SJSA1 (cell line): ENCODE data around the gene NLRP9. TPM values are rescaled to one million over a fixed set of nuclear protein-coding genes. Genes with fewer than 3 reads are reported as not detected.

Source experiments
- total RNA-seq: library from RNA; depleted of rRNA; stranded (reverse); fragments of >200 nt; shearing (Covaris generic); gene quantifications from 2 replicates; pipeline ENCODE4 v1.2.3, GENCODE V29; 2014; rRNA removed

Gene NLRP9
- total RNA-seq, 1 experiment from 2014 or later = not detected

Other genes starting within 250 kb of the NLRP9 start
- gene SSC5D, start 250.0 kb downstream of the NLRP9 start, total RNA-seq = not detected in 2 replicates
- not detected in 2 replicates for gene SBK2, start 201.3 kb downstream of the NLRP9 start, total RNA-seq
- 0.32 TPM in 1 of 2 replicates, not detected in the other for gene SBK3, start 192.9 kb downstream of the NLRP9 start, total RNA-seq
- gene ZNF579, start 157.6 kb downstream of the NLRP9 start, total RNA-seq = 7.2 and 12.7 TPM in 2 replicates
- gene FIZ1, start 138.9 kb downstream of the NLRP9 start, total RNA-seq = 2.4 and 5.4 TPM in 2 replicates
- gene ZNF524, start 138.1 kb downstream of the NLRP9 start, total RNA-seq = 3.8 and 15.5 TPM in 2 replicates
- gene ZNF865, start 132.8 kb downstream of the NLRP9 start, total RNA-seq = 0.63 and 1.4 TPM in 2 replicates
- gene ZNF784, start 113.8 kb downstream of the NLRP9 start, total RNA-seq = 4.7 and 10.2 TPM in 2 replicates
- 6.5 and 6.9 TPM in 2 replicates for gene ZNF580, start 97.4 kb downstream of the NLRP9 start, total RNA-seq
- 5.5 and 10.1 TPM in 2 replicates for gene ZNF581, start 94.8 kb downstream of the NLRP9 start, total RNA-seq
- 3.5 and 6.0 TPM in 2 replicates for gene CCDC106, start 90.2 kb downstream of the NLRP9 start, total RNA-seq
- gene U2AF2, start 83.4 kb downstream of the NLRP9 start, total RNA-seq = 137 and 183 TPM in 2 replicates
- gene EPN1, start 63.2 kb downstream of the NLRP9 start, total RNA-seq = 67.7 and 103 TPM in 2 replicates
- not detected in 2 replicates for gene RFPL4A, start 20.7 kb upstream of the NLRP9 start, total RNA-seq
- not detected in 2 replicates for gene RFPL4AL1, start 30.7 kb upstream of the NLRP9 start, total RNA-seq
- gene NLRP11, start 93.6 kb upstream of the NLRP9 start, total RNA-seq = not detected in 2 replicates
- not detected in 2 replicates for gene NLRP4, start 98.1 kb upstream of the NLRP9 start, total RNA-seq
- not detected in 2 replicates for gene NLRP13, start 193.9 kb upstream of the NLRP9 start, total RNA-seq
- not detected in 2 replicates for gene NLRP8, start 209.4 kb upstream of the NLRP9 start, total RNA-seq
- not detected in 2 replicates for gene NLRP5, start 248.4 kb upstream of the NLRP9 start, total RNA-seq